Kidney epithelial cell (primary cell): ENCODE data around the gene CYP27A1. TPM values are rescaled to one million over a fixed set of nuclear protein-coding genes. Genes with fewer than 3 reads are reported as not detected.

Experiments
- DNase-seq: peaks from one replicate; pipeline ENCODE4 v3.0.0-alpha.2; 2010; ENCODE audit warnings: low read depth
- H3K27me3 ChIP-seq: 2 replicates; pipeline ENCODE4 v1.6.0; 2011; ENCODE audit warnings: low read length; ENCODE audit not compliant: control insufficient read depth, insufficient read depth
- H3K36me3 ChIP-seq: 2 replicates; pipeline ENCODE4 v1.5.1; 2011; ENCODE audit warnings: low read length; ENCODE audit not compliant: control insufficient read depth, insufficient read depth
- H3K4me3 ChIP-seq: 2 replicates; pipeline ENCODE4 v1.5.1; 2011; ENCODE audit warnings: low read depth, mild to moderate bottlenecking, control low read depth, low read length
- total RNA-seq: library from RNA; depleted of rRNA; stranded (reverse); fragments of >200 nt; gene quantifications from 2 replicates; pipeline ENCODE4 v1.2.3, GENCODE V29; 2015
- TF ChIP-seq, protein P1 (sequence below): IDR thresholded peaks from 2 replicates; pipeline ENCODE4 v1.5.1; 2011; ENCODE audit warnings: mild to moderate bottlenecking, moderate library complexity, low read length, control low read depth, inconsistent platforms; ENCODE audit not compliant: insufficient read depth, poor library complexity, severe bottlenecking

Gene CYP27A1
- total RNA-seq, 1 donor from 2014 or later = 25.3 TPM

DNA sequence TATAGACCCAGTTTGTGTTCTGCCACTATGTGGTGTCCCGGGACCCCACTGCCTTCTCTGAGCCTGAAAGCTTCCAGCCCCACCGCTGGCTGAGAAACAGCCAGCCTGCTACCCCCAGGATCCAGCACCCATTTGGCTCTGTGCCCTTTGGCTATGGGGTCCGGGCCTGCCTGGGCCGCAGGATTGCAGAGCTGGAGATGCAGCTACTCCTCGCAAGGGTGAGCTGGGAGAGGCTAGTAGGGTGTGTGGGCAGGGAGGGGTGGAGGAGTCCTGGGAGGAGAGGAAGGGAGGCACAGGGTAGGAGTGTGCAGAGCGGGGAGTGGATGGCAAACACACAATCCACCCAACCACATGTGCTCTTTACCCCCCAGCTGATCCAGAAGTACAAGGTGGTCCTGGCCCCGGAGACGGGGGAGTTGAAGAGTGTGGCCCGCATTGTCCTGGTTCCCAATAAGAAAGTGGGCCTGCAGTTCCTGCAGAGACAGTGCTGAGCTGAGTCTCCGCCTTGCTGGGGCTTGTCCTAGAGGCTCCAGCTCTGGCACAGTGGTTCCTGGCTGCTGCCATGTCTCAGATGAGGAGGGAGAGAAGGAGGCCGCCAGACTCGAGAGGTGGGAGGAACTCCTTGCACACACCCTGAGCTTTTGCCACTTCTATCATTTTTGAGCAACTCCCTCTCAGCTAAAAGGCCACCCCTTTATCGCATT, 32.7 kb downstream of the CYP27A1 start:
- TF ChIP-seq, protein P1, sequence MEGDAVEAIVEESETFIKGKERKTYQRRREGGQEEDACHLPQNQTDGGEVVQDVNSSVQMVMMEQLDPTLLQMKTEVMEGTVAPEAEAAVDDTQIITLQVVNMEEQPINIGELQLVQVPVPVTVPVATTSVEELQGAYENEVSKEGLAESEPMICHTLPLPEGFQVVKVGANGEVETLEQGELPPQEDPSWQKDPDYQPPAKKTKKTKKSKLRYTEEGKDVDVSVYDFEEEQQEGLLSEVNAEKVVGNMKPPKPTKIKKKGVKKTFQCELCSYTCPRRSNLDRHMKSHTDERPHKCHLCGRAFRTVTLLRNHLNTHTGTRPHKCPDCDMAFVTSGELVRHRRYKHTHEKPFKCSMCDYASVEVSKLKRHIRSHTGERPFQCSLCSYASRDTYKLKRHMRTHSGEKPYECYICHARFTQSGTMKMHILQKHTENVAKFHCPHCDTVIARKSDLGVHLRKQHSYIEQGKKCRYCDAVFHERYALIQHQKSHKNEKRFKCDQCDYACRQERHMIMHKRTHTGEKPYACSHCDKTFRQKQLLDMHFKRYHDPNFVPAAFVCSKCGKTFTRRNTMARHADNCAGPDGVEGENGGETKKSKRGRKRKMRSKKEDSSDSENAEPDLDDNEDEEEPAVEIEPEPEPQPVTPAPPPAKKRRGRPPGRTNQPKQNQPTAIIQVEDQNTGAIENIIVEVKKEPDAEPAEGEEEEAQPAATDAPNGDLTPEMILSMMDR = no peak
- Histone ChIP-seq H3K36me3 (no peaks in the 10 kb centered on the region), H3K27me3 (no peaks in the 10 kb centered on the region), H3K4me3 (no peak overlapping the region)
- no peak for DNase-seq

DNA sequence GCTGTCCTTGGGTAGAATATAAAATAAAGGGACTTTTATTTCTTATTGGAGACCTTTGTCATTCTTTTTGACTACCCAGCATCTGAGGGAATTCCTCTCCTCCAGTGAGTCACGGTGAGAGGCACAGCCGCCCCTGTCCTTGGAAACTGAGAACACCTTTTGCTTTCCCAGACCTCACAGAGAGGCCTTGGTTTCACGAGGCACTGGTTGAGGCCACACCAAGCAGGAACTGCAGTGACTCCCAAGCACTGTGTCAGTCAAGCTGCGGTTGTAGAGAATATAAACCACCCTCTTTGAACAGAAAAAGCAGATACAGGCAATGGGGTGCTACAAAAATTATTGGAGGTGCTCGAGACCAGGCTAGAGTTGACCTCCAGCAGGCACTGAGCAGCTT, 33.3 kb downstream of the CYP27A1 start:
- H3K36me3 ChIP-seq = no peaks in the 10 kb centered on the region
- no peak overlapping the region for H3K4me3 ChIP-seq
- TF ChIP-seq, protein P1 = no peak
- H3K27me3 ChIP-seq = no peaks in the 10 kb centered on the region
- DNase-seq = no peak

DNA sequence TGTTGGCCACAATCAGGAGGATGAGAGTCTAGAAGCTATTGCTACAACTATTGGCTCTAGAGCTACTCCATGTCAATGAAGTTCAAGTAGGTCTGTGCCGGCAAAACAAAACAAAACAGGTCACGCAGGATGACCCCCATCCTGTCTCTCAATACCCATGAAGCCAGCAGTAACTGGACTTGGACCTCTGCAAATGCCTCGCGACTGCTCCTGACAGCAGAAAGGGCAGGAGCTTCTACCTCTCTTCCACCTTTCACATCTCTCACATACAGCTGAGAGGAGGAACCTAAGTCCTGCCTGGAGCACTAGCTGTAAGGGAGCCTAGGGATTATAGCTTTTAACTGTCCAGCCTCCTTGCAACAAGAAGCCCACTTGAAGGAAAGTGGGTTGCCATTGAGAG, 33.7 kb downstream of the CYP27A1 start:
- TF ChIP-seq, protein P1 = no peak
- DNase-seq = no peak
- H3K4me3 ChIP-seq = no peak overlapping the region
- no peaks in the 10 kb centered on the region for H3K27me3 ChIP-seq
- no peaks in the 10 kb centered on the region for H3K36me3 ChIP-seq

DNA sequence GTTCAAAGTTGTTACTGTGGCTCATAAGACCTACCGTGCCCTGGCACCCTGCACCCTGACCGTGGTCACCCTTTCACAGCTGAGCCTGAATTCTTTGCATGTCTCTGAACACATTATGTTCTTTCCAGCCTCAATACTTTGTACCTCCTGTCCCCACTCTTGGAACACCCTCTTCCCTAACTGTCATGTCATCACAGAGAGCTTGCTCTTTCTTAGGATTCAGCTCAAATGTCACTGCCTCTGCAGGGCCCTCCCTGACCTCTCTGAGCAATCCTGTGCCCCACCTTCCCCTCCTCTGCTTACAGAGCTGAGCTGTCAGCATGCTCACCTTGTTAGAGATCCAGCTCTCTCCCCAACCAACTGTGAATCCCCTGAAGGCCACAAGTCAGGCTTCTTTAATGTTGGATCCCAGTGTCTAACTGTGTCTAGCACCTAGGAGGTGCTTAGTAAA, 34.6 kb downstream of the CYP27A1 start:
- Histone ChIP-seq H3K27me3 (no peaks in the 10 kb centered on the region), H3K36me3 (no peaks in the 10 kb centered on the region), H3K4me3 (no peak overlapping the region)
- no peak for DNase-seq
- TF ChIP-seq, protein P1 = no peak

DNA sequence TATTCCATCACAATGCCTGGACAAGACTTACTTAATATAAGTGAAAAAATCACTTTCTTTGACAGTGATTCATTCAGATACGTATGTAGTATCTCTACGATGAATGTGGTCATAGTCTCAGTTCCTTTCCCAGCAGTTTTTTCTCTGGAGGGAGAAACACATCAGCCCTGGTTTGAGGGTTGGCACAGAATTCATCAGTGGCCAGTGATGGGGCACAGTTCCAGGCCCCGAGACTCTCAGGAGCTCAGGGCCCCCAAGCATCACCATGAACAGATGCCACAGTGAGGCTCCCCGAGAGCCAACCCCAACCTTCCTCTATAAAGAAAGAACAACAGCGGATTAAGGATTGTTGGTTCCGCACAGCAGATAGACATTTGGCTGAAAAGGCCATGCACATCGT, 37.1 kb downstream of the CYP27A1 start:
- H3K4me3 ChIP-seq = no peak overlapping the region
- no peaks in the 10 kb centered on the region for H3K36me3 ChIP-seq
- TF ChIP-seq, protein P1 = no peak
- H3K27me3 ChIP-seq = no peaks in the 10 kb centered on the region
- no peak for DNase-seq

DNA sequence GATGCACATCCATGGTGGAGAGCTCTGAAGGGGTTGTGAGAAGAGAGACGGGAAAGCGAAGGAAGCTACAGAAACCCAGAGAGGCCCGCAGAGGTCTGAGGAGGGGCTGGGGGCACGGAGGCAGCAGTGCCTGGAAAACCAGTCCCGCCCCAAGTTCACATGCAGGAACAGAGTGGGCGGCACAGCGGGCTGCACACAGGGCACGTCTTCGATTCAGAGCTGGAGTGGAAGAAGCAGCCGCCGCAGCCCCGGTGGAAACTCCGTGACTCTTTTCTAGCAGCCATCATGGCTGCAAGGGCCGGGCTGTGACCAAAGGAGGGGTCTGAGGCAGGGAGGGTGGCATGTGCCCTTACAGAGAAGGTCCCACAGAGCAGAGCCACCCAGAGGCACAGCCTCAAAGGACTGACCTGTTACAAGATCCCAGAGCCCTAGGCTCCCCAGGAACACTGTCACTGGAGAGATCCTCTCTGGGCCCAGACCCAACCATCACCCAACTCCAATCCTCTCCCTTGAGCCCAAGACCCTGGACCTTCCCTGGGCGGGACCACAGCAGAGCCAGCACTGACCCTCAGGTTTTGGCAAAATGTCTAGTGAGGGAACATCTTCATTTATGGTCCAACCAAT, 38.9 kb downstream of the CYP27A1 start:
- no peaks in the 10 kb centered on the region for H3K36me3 ChIP-seq
- no peak overlapping the region for H3K4me3 ChIP-seq
- TF ChIP-seq, protein P1 = no peak
- H3K27me3 ChIP-seq = no peaks in the 10 kb centered on the region
- DNase-seq = no peak
